GM12892 (cell line): ENCODE data around the gene AKAP13.

ENCODE experiments used
- POLR2A ChIP-seq: IDR thresholded peaks from 2 replicates; pipeline ENCODE4 v1.6.1; 2011; ENCODE audit warnings: low read depth, low read length, control low read depth
- TAF1 ChIP-seq: IDR thresholded peaks from 2 replicates; pipeline ENCODE4 v1.6.1; 2011; ENCODE audit warnings: low read depth, mild to moderate bottlenecking, control low read depth, low read length, borderline replicate concordance

GRCh38 chr15:85354948-85355347 is 25.5 kb upstream of the AKAP13 start:
- TF ChIP-seq POLR2A (no peak), TAF1 (no peak)
